LHCN-M2 (cell line): ENCODE results near the gene KCMF1. TPM values are rescaled to one million over a fixed set of nuclear protein-coding genes. Genes with fewer than 3 reads are reported as not detected.

Experiments used
- DNase-seq: peaks from one replicate; pipeline ENCODE4 v3.0.0-alpha.2; 2012; ENCODE audit warnings: low read depth
- total RNA-seq: library from RNA; depleted of rRNA; stranded (reverse); fragments of >200 nt; gene quantifications from 2 replicates; pipeline ENCODE4 v1.2.3, GENCODE V29; 2014; rRNA removed

Gene KCMF1
- total RNA-seq, 1 experiment from 2014 or later = 62.2 TPM

DNA sequence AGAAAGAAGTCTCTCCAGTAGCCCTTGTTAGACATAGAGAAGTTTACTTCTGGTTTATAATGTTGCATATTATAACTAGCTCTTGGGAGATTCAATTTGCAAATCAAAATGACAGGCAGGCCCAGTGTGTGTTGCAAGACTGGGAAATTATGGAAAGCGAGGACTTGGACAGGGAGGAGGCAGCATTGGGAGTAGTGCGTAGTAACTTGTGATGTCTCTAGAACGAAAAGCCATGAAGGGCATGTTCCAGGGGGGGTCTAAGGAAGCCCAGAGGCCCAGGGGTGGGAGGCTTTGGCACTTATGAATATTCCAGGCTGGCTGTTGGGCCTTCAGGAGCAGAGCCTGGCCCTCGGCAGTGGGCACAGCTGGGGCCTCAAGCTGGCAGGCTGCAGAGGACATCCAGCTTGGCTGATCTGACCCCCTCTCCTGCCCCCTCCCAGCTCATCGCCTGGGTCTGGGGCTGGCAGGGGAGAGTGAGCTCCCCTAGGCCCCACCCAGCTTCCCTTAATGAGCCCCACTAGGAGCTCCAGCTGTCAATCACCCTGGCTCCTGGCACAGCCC, 107.0 kb downstream of the KCMF1 start:
- DNase-seq = no peak

DNA sequence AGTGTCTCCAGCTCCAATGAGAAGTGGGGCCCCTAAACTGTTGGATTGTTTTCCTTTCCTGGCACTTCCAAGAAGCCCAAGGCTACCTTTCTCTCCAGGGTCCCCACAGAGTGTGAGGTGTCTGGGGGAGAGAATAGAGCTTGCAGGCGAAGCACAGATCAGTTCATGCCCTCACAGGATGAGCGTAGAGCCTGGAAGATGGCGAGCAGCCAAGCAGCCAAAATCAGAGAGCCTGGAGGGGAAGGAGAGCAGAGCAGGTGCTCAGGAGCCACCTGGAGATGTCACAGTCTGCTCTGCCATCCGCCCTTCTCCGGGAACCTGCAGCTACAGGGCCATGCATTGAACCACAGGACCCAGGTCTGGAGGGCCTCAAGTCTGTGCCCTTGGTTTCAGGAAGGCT, 107.6 kb downstream of the KCMF1 start:
- DNase-seq = no peak

DNA sequence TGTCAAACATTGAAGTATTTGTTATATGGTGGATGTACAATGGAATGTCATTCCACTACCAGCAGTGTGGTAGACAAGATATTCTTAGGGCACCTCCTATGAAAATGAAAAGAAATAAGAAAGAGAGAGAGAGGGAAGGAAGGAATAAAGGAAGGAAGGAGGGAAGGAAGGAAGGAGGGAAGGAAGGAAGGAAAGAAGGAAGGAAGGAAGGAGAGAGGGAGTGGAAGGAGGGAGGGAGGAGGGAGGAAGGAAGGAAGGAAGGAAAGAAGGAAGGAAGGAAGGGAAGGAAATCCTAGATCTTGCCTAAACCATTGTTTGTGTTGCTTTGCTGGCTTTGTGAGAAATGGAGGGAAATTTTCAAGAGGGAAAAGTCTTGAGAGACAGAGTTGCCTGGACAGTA, 112.1 kb downstream of the KCMF1 start:
- DNase-seq = no peak

DNA sequence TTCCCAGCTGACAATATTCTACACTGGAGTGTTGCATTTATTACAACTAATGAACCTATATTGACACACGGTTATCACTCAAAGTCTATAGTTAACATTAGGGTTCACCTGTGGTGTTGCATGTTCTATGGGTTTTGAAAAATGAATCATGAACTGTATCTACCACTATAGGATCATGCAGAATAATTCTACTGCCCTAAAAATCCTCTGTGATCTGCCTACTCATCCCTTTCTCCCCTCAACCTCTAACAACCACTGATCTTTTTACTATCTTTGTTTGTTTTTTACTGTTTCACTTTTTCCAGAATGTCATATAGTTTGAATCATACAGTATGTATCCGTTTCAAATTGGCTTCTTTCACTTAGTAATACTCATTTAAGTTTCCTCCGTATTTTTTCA, 114.6 kb downstream of the KCMF1 start:
- DNase-seq = no peak

DNA sequence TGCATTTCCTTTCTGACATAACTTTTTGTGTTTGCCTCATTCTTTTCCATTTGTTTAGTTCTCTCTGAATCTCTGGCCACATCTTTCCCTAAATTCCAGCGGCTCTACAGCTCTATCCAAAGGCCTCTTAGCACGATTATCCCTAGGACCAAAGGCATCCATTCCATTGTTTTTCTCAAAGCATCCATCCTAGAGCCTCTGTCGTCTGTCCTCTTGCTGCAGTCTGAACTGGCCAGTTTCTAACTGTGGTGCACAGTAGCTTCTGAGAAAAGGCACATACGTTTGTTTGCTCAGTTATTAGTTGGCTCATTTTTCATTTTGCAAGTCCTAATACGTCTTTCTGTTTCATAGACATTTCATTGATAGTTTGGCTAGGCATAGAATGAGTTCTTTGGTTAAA, 116.6 kb downstream of the KCMF1 start:
- DNase-seq = no peak

DNA sequence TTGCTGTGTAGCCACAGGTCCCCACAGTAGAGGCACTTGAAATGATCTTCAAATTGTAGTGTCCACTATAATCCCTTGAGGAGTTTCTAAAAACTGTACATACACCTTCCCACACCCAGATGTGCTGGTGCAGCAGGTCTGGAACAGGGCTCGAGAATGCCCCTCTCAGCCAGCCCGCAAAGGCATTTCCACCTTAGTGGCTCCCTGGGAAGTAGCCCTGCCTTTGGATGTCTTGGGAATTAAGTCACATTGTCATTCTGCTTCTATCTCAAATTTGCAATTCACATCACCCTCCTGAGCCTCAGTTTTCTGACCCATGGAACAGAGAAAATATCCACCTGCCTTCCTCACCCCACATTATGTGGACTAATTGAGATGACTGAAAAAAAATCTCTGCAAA, 118.0 kb downstream of the KCMF1 start:
- DNase-seq = no peak

DNA sequence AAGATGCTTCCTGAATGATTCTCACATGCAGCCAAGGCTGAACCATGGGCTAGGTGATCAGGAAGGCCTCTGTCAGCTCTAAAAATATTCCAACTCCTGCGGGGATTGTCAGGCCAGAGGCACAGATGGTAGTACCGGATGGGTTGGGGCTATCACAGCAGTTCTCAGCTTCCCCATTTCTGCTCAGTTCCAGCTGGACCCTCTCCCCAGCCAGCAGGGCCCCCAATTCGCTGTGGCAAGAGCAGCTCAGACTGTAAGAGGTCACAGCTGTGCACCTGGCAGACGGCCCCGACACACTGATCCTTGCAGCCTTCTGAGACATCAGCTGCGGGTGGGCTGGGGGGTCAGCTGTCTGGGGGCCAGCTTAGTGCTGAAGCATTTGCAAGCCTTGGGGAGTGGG, 118.6 kb downstream of the KCMF1 start:
- no peak for DNase-seq

DNA sequence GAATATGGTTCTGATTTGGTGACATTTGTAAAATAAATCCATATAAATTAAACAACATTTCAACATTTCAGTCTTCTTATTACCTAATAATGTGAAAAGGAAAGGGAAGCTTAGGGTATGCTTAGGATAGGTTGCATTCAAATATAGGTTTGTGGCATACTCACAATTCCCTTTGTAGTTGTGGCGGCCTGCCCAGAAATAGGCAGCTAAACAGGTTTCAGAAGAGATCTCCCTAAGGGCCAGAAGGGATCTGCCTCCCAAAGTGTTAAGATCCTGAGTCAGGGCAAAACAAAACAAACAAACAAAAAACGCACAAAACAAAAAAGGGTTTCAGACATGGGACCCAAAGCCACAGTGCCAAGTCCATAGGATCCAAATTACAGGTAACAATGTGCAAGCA, 120.9 kb downstream of the KCMF1 start:
- DNase-seq = no peak

DNA sequence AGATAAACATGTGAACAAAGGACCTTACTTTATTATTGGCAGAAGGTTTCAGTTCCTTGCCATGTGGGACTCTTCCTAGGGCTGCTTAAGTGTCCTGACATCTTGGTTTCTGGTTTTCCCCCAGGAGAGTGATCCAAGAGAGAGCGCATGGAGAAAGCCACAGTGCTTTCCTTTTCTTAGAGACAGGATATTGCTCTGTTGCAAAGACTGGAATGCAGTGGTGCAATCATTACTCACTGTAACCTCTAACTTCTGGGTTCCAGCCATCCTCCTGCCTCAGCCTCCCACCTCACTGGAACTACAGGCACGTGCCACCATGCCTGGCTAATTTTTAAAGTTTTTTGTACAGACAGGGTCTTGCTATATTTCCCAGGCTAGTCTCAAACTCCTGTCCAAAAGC, 124.1 kb downstream of the KCMF1 start:
- no peak for DNase-seq

DNA sequence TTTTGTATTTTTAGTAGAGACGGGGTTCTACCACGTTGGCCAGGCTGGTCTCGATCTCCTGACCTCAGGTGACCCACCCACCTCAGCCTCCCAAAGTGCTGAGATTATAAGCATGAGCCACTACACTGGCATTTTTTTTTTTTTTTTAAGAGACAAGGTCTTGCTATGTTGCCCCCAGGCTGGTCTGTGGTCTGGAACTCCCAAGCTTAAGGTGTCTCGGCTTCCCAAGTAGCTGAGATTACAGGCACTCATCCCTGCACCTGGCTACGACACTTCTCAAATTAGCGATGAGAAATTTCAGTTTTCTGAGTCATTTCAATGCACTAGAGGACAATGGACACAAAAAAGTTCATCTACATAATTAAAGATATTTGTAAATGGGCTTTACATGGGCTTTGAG, 125.7 kb downstream of the KCMF1 start:
- no peak for DNase-seq

DNA sequence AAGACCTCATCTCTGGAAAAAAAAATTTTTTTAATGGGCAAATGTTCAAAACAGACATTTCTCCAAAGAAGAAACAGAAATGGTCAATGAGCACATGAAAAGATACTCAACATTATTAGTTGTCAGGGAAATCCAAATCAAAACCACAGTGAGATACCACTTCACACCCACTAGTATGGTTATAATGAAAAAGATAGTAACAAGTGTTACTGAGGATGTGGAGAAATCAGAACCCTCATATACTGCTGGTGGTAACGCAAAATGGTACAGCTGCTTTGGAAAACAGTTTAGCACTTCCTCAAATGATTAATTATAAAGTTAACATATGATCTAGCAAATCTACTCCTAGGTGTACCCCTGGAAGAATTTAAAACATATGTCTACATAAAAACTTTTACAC, 133.3 kb downstream of the KCMF1 start:
- no peak for DNase-seq

DNA sequence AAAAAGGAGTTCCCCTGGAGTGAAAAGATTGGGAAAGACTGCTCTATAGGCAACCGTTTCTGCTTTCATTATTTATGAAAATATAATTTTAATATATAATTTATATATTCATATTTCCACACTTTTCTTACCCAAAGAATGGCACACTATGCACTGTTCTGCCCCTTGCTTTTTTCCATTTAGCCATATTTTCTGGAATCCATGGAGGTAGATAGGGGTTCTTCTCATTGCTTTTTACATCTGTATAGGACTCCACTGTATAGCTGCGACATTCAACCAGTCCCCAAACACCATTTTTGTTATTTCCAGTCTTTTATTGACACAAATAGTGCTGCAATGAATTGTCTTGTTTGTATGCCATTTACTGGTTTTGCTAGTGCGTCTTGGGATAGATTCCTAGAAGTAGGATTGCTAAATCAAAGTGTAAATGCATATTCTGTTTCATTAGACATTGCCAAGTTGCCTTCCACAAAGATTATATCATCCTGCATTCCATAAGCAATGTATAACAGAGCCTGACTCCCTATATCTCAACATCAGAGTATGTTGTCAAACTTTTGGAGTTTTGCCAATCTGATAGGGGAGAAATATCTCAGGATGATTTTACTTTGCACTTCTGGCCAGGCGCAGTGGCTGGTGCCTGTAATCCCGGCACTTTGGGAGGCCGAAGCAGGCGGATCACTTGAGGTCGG, 135.7 kb downstream of the KCMF1 start:
- no peak for DNase-seq

Other genes with a start within 250 kb of the KCMF1 start
- 9.7 and 14.8 TPM in 2 replicates for gene TRABD2A, start 90.1 kb upstream of the KCMF1 start, total RNA-seq
- gene TMSB10, start 65.5 kb upstream of the KCMF1 start, total RNA-seq = 8,362 and 12,675 TPM in 2 replicates
- 0.46 and 1.1 TPM in 2 replicates for gene TCF7L1, start 162.2 kb downstream of the KCMF1 start, total RNA-seq